Neural cell (in vitro differentiated cells): ENCODE results near the gene ESF1. TPM values are rescaled to one million over a fixed set of nuclear protein-coding genes. Genes with fewer than 3 reads are reported as not detected.

Source experiments
- H2AFZ ChIP-seq: fragments of 200-600, 300-800 bp; sonication (generic), shearing (Covaris generic); 2 replicates; pipeline ENCODE4 v1.6.0; 2014; ENCODE audit warnings: low read depth, mild to moderate bottlenecking, antibody characterized with exemption, low read length, moderate library complexity
- H3F3A ChIP-seq: fragments of 200-600 bp; shearing (Covaris generic); 2 replicates; pipeline ENCODE4 v1.6.1; 2016; ENCODE audit warnings: mild to moderate bottlenecking, moderate library complexity, mixed read lengths, antibody characterized with exemption, low read length; ENCODE audit not compliant: insufficient read depth, poor library complexity, severe bottlenecking
- H3K27ac ChIP-seq: fragments of 200-600, 300-800 bp; sonication (generic), shearing (Covaris generic); 2 replicates; pipeline ENCODE4 v1.5.1; 2014; ENCODE audit warnings: mild to moderate bottlenecking, low read length, moderate library complexity
- H3K27me3 ChIP-seq: fragments of 300-800, 200-600 bp; sonication (generic), shearing (Covaris generic); 2 replicates; pipeline ENCODE4 v1.6.0; 2014; ENCODE audit warnings: mild to moderate bottlenecking, low read depth, low read length, moderate library complexity; ENCODE audit not compliant: insufficient read depth
- H3K36me3 ChIP-seq: fragments of 300-800, 200-600 bp; sonication (generic), shearing (Covaris generic); 2 replicates; pipeline ENCODE4 v1.5.1; 2014; ENCODE audit warnings: mild to moderate bottlenecking, antibody characterized with exemption, low read length, moderate library complexity; ENCODE audit not compliant: insufficient read depth
- H3K4me2 ChIP-seq: fragments of 300-800, 200-600 bp; sonication (generic), shearing (Covaris generic); 2 replicates; pipeline ENCODE4 v1.6.0; 2014; ENCODE audit warnings: mild to moderate bottlenecking, low read length
- H3K4me3 ChIP-seq: fragments of 300-800, 200-600 bp; sonication (generic), shearing (Covaris generic); 2 replicates; pipeline ENCODE4 v1.5.1; 2014; ENCODE audit warnings: mild to moderate bottlenecking, low read length, moderate library complexity
- H3K79me2 ChIP-seq: fragments of 200-600 bp; shearing (Covaris generic); replicated peaks from 2 replicates; pipeline ENCODE4 v1.6.0; 2014; ENCODE audit warnings: mild to moderate bottlenecking, low read length, moderate library complexity; ENCODE audit not compliant: insufficient read depth
- H3K9ac ChIP-seq: fragments of 300-800, 200-600 bp; sonication (generic), shearing (Covaris generic); 2 replicates; pipeline ENCODE4 v1.6.1; 2016; ENCODE audit warnings: mild to moderate bottlenecking, low read length, mixed read lengths
- H3K9me2 ChIP-seq: fragments of 200-600 bp; shearing (Covaris generic); 2 replicates; pipeline ENCODE4 v1.6.1; 2016; ENCODE audit warnings: mild to moderate bottlenecking, low read length, mixed read lengths; ENCODE audit not compliant: insufficient read depth
- H3K9me3 ChIP-seq: fragments of 200-600, 300-800 bp; sonication (generic), shearing (Covaris generic); 2 replicates; pipeline ENCODE4 v1.6.1; 2016; ENCODE audit warnings: mild to moderate bottlenecking, mixed run types, low read length, moderate library complexity, mixed read lengths
- H4K20me1 ChIP-seq: fragments of 200-600 bp; shearing (Covaris generic); 2 replicates; pipeline ENCODE4 v1.6.1; 2016; ENCODE audit warnings: mild to moderate bottlenecking, mixed run types; ENCODE audit not compliant: insufficient read depth
- EP300 ChIP-seq: fragments of 450-650 bp; conservative IDR thresholded peaks from 2 replicates; pipeline ENCODE4 v1.6.1; 2014; ENCODE audit warnings: antibody characterized with exemption, mild to moderate bottlenecking, moderate library complexity; ENCODE audit not compliant: poor library complexity, severe bottlenecking
- EZH2 ChIP-seq: fragments of 200-600, 300-800 bp; shearing (Covaris generic), sonication (generic); IDR thresholded peaks from 2 replicates; pipeline ENCODE4 v1.6.1; 2014; ENCODE audit warnings: antibody characterized with exemption, low read length, borderline replicate concordance, mild to moderate bottlenecking; ENCODE audit not compliant: insufficient read depth, poor library complexity, severe bottlenecking
- MXI1 ChIP-seq: fragments of 450-650 bp; conservative IDR thresholded peaks from 2 replicates; pipeline ENCODE4 v1.6.1; 2014; ENCODE audit warnings: antibody characterized with exemption, mild to moderate bottlenecking; ENCODE audit not compliant: poor library complexity, severe bottlenecking
- POLR2AphosphoS5 ChIP-seq: IDR thresholded peaks from 2 replicates; pipeline ENCODE4 v1.6.1; 2012
- RAD21 ChIP-seq: fragments of 450-650 bp; conservative IDR thresholded peaks from 2 replicates; pipeline ENCODE4 v1.6.1; 2014; ENCODE audit warnings: antibody characterized with exemption, mild to moderate bottlenecking, moderate library complexity
- REST ChIP-seq: IDR thresholded peaks from 2 replicates; pipeline ENCODE4 v1.6.1; 2012; ENCODE audit warnings: borderline replicate concordance
- SMC3 ChIP-seq: fragments of 450-650 bp; conservative IDR thresholded peaks from 2 replicates; pipeline ENCODE4 v1.6.1; 2014; ENCODE audit warnings: antibody characterized with exemption, mild to moderate bottlenecking, moderate library complexity; ENCODE audit not compliant: poor library complexity
- TAF1 ChIP-seq: IDR thresholded peaks from 2 replicates; pipeline ENCODE4 v1.6.1; 2012; ENCODE audit warnings: low read depth
- polyA plus RNA-seq: library from polyadenylated mRNA; depleted of rRNA; stranded (reverse); fragments of >200 nt; gene quantifications from 2 replicates; pipeline ENCODE4 v1.2.3, GENCODE V29; 2014
- TF ChIP-seq, protein P1 (sequence below): fragments of 450-650 bp; IDR thresholded peaks from 2 replicates; pipeline ENCODE4 v1.5.1; 2014; ENCODE audit warnings: antibody characterized with exemption, mild to moderate bottlenecking, moderate library complexity; ENCODE audit not compliant: poor library complexity, severe bottlenecking

The ESF1 gene
- polyA plus RNA-seq, 1 donor from 2014 or later, result 10.0 TPM

DNA sequence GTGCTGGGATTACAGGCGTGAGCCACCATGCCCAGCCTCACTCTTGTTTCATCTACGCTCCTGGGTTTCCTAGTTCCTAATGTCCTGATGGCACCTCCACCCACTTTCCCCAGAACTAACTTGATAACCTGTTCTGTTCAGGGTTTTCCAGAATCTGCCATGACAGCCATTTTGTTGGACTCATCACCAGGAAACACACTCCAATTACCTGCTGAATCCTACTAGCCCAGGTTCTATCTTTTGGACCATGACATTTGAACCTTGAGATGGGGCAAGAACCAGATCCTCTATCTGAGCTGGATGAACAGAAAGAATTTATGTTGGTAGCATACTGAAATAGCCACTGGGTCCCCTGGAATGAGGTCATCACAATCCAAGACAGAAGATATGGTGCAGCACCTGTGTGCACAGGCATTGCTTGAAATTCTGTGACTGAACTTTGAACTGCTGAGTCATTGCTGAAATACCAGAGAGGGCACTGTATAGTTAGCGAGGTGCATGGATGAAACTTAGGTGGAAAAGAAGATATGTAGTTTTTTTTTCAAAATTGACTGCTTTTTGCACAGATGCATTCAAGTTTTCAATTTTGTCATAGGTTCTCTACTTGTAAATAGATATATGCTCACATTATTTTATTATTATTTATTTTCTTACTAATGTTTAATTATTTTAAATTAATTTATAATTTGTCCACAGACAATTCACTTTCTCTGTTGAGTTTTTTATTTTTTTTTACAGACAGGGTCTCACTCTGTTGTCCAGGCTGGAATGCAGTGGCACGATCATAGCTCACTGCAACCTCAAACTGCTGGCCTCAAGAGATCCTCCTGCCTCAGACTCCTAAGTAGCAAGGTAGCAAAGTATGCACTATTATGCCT, 103.2 kb downstream of the ESF1 start:
- no peaks in the 10 kb centered on the region for H3F3A ChIP-seq
- TF ChIP-seq MXI1, result no peak
- TF ChIP-seq RAD21, result no peak
- no peak for TF ChIP-seq TAF1
- no peak for TF ChIP-seq REST
- no peak for TF ChIP-seq EZH2
- TF ChIP-seq EP300, result no peak
- TF ChIP-seq POLR2AphosphoS5, result no peak
- TF ChIP-seq, protein P1, sequence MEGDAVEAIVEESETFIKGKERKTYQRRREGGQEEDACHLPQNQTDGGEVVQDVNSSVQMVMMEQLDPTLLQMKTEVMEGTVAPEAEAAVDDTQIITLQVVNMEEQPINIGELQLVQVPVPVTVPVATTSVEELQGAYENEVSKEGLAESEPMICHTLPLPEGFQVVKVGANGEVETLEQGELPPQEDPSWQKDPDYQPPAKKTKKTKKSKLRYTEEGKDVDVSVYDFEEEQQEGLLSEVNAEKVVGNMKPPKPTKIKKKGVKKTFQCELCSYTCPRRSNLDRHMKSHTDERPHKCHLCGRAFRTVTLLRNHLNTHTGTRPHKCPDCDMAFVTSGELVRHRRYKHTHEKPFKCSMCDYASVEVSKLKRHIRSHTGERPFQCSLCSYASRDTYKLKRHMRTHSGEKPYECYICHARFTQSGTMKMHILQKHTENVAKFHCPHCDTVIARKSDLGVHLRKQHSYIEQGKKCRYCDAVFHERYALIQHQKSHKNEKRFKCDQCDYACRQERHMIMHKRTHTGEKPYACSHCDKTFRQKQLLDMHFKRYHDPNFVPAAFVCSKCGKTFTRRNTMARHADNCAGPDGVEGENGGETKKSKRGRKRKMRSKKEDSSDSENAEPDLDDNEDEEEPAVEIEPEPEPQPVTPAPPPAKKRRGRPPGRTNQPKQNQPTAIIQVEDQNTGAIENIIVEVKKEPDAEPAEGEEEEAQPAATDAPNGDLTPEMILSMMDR, result no peak
- no peak for TF ChIP-seq SMC3
- H3K27me3 ChIP-seq, result no peaks in the 10 kb centered on the region

DNA sequence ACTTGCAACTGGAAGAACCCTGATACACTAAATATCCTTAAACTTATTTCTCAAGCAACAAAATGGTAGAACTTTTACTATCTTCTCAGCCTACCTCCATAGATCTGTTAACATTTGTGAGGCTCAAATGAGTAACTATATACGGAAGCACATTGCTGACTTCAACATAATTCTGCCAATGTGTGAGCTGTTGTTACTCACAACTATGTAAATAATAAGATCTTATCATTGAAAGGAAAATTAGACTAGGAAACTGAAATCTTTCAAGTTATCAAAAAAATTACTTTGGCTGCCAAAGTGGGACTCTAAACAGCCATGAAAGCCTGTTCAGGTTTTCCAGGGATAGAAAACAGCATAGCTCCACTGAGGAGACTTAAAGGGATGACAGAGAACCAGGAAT, 105.8 kb downstream of the ESF1 start:
- Histone ChIP-seq H3K9ac (no peak overlapping the region), H3K4me2 (no peak overlapping the region), H3K36me3 (no peaks in the 10 kb centered on the region), H3K27me3 (no peaks in the 10 kb centered on the region), H3F3A (no peaks in the 10 kb centered on the region), H3K4me3 (no peak overlapping the region), H3K9me3 (no peaks in the 10 kb centered on the region), H3K27ac (no peak overlapping the region), H3K79me2 (no peaks in the 10 kb centered on the region), H3K9me2 (no peaks in the 10 kb centered on the region), H2AFZ (no peak overlapping the region), H4K20me1 (no peaks in the 10 kb centered on the region)
- TF ChIP-seq REST (no peak), MXI1 (no peak), EP300 (no peak), TAF1 (no peak), RAD21 (no peak), SMC3 (no peak), POLR2AphosphoS5 (no peak), EZH2 (no peak)
- TF ChIP-seq, protein P1, result no peak

More for the DNA sequence above, 103.2 kb downstream of the ESF1 start:
- no peak overlapping the region for H3K4me3 ChIP-seq
- no peaks in the 10 kb centered on the region for H3K79me2 ChIP-seq
- no peaks in the 10 kb centered on the region for H4K20me1 ChIP-seq
- no peaks in the 10 kb centered on the region for H3K9me2 ChIP-seq
- H3K9ac ChIP-seq, result no peak overlapping the region
- H2AFZ ChIP-seq, result no peak overlapping the region
- no peak overlapping the region for H3K4me2 ChIP-seq
- H3K36me3 ChIP-seq, result no peaks in the 10 kb centered on the region
- H3K9me3 ChIP-seq, result no peaks in the 10 kb centered on the region
- no peak overlapping the region for H3K27ac ChIP-seq
